ENCODE measurements around the gene CD164L2.

Gene CD164L2

GRCh38 chr1:27405074-27405473, 21.9 kb upstream of the CD164L2 start:
- DNase-seq (ENCODE audit: low read depth): no peak

DNA sequence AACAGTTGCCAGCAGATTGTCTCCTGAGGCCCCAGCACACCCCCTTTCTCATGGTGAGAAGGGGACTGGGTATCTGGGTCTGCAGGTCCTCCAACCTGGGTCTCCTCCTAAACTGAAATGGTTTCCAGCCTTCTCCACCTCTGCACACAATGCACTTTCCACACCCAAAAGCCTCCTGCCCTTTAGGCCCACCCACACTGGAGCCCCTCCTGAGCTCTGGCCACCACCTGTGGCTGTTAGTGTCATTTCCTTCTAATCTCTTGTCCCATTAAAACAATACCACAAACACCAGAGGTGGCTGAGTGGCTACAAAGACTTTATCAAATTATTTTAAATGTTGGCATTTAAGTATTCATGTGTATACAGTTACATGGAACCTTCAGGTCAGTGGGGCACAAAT, 20.8 kb upstream of the CD164L2 start:
- no peak for DNase-seq (ENCODE audit: low read depth)

GRCh38 chr1:27403065-27403726, 20.1 kb upstream of the CD164L2 start:
- DNase-seq (ENCODE audit: low read depth): peak; percentile 32

DNA sequence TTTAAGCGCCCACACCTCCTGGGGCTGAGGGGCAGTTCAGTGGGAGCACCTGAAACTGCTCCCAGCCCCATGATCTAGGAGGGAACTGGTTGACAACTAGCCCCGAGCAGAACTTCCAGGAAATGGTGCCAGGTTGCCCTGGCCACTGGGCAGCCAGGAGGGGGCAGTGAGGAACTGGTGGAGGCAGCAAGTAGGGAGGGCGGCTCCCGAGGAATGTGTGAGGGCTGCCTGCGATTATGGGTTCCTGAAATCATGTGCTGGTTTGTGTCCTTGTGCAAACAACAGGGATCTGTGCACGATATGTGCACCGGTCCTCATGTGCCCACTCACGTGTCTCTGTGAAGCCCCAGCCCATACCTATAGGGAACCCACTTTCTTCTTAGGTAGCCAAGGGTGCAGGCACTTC, 19.2 kb upstream of the CD164L2 start:
- DNase-seq (ENCODE audit: low read depth): peak; percentile 36

DNA sequence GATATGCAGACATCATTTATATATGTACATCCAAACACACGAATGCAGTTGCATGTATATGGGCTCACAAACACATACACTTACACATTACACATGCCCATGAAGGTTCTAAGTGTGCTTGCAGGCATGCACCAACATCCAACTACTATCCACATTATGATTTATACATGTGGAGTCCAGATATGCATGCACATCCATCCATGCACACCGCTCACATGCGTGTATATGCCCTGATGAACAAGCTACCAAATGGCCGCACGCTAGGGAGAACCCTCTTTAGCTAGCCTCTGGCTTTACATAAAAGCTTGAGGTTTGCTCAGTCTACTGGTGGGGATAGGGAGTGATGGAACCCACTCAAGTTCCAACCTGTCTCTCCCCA, 17.8 kb upstream of the CD164L2 start:
- DNase-seq (ENCODE audit: low read depth): no peak

DNA sequence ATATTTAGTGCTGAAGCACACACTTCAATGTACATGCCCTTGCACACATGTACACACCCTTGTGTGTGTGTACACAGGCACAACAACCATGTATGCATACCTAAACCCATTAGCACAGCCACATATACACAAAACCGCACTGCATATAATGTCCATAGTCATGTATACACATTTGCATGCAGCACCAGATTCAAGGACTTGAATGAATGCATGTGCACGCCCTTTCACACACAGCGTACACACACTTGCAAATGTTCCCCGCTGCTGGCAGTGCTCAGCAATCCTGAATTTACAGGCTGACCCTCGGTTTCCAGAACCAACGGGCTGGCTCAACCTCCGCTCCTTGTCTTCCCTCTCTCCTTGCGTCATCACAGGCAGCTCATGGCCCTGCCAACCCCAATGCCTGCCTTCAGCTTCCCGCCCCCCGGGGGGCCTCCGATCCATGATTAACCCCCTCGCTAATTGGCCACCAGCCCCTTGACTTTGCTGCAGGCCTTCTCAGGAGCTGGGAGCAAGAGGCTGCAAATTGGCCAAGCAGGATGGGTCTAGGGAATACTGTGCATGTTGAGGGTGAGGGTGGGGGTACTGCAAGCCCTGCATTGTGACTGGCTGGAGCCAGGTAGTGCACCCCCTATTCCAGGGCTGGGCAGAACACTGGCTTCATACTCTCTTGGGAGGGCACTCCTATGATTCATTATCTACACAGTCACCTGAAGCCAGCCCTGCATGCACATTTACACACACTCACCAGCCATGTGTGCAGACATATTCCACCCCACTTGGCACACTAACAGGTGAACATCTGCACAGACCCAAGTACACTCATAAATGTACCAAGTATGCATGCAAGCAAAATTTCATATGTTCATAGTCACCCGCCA, 17.2 kb upstream of the CD164L2 start:
- no peak for DNase-seq (ENCODE audit: low read depth)

DNA sequence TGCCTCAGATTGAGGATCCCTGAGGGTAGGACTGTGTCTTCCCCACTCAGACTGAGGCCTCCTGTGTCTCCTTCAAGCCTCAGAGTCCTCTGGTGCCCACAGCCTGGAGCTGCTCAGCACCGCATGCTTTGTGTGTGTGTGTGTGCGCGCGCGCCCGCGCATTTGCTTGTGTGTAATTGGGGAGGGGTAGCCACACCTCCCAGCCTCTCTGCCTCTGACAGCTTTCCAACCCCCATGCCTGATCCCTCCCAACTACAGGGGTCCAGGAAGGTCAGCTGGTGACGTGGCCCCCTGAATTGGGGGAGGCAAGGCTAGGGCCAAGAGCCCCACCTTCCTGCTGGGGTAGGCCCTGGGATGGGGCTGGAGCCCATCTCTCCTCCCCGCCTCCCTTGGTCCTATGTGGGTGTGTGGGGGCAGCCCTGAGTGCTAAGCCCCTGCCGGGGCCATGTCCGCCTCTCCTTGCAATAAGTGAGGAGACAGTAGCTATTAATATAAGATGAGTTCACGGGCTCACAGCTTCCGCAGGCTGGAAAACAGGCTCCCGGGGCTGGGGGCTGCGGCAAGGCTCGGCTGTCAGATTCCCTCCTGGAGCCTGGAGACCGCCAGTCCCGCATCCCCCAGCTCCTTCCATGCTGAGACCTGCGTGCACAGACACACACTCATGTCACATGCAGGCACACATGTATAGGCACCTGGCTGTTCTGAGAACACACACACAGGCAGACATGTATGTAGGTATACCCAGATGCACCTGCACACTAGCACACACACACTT, 16.3 kb upstream of the CD164L2 start:
- DNase-seq (ENCODE audit: low read depth): no peak

GRCh38 chr1:27398405-27399149, 15.4 kb upstream of the CD164L2 start:
- no peak for DNase-seq (ENCODE audit: low read depth)

DNA sequence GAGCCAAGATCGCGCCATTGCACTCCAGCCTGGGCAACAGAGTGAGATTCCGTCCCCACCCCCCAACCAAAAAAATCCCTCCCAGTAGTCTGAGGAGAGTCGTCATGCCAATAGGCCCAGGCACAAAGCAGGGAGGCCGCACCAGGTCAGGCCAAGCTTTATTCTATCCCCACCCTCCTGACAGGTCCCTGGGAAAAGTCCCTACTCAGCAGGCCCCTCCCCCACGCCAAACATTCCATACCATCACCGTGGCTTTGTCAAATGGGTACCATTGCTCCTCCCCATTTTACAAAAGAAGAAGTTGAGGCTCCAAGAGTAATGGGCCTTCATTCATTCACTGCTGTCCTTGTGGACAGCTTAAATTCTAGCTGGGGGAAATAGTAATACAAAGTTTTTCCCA, 14.6 kb upstream of the CD164L2 start:
- DNase-seq (ENCODE audit: low read depth): no peak

GRCh38 chr1:27397110-27397509, 14.0 kb upstream of the CD164L2 start:
- DNase-seq (ENCODE audit: low read depth): no peak

- DNase-seq (ENCODE audit: low read depth): peak; percentile 35
These were observed 12.5 kb upstream of the CD164L2 start for GRCh38 chr1:27395441-27396195.

GRCh38 chr1:27394925-27395324, 11.8 kb upstream of the CD164L2 start:
- DNase-seq (ENCODE audit: low read depth): no peak

DNA sequence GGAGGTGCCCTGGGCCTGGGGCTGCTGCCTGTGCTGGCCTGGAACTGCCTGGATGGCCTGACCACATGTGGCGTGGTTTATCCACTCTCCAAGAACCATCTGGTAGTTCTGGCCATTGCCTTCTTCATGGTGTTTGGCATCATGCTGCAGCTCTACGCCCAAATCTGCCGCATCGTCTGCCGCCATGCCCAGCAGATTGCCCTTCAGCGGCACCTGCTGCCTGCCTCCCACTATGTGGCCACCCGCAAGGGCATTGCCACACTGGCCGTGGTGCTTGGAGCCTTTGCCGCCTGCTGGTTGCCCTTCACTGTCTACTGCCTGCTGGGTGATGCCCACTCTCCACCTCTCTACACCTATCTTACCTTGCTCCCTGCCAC, 11.1 kb upstream of the CD164L2 start:
- no peak for DNase-seq (ENCODE audit: low read depth)

- no peak for DNase-seq (ENCODE audit: low read depth)
These were observed 10.6 kb upstream of the CD164L2 start for GRCh38 chr1:27393641-27394281.

GRCh38 chr1:27392778-27393635, 9.9 kb upstream of the CD164L2 start:
- DNase-seq (ENCODE audit: low read depth): no peak

GRCh38 chr1:27392096-27392777, 9.1 kb upstream of the CD164L2 start, which contains the start of gene GPR3:
GPR3 (plus strand) TSS chr1:27392622; CDS start chr1:27393799, 1,177 bp downstream.
- peak; percentile 73 for DNase-seq (ENCODE audit: low read depth)

GRCh38 chr1:27391511-27392095, 8.5 kb upstream of the CD164L2 start:
- DNase-seq (ENCODE audit: low read depth): no peak

GRCh38 chr1:27388337-27389005, 5.3 kb upstream of the CD164L2 start:
- DNase-seq (ENCODE audit: low read depth): no peak
